AG10803 (cell line): Measurements from ENCODE around the gene CLTCL1.
"Not testable (repeated sequence)": the region's sequence is repeated elsewhere in the genome, so short reads cannot be mapped to it uniquely, and the experiment has no call there.

Experiments
- DNase-seq: peaks from one replicate; pipeline ENCODE4 v3.0.0; 2010; ENCODE audit warnings: low read depth
- H3K4me3 ChIP-seq: 2 replicates; pipeline ENCODE4 v1.5.1; 2011; ENCODE audit warnings: mild to moderate bottlenecking, low read length, control low read depth
- TF ChIP-seq, protein P1 (sequence below): conservative IDR thresholded peaks from 2 replicates; pipeline ENCODE4 v1.5.1; 2011; ENCODE audit warnings: mild to moderate bottlenecking, low read length, control low read depth, inconsistent platforms

CLTCL1 gene

DNA sequence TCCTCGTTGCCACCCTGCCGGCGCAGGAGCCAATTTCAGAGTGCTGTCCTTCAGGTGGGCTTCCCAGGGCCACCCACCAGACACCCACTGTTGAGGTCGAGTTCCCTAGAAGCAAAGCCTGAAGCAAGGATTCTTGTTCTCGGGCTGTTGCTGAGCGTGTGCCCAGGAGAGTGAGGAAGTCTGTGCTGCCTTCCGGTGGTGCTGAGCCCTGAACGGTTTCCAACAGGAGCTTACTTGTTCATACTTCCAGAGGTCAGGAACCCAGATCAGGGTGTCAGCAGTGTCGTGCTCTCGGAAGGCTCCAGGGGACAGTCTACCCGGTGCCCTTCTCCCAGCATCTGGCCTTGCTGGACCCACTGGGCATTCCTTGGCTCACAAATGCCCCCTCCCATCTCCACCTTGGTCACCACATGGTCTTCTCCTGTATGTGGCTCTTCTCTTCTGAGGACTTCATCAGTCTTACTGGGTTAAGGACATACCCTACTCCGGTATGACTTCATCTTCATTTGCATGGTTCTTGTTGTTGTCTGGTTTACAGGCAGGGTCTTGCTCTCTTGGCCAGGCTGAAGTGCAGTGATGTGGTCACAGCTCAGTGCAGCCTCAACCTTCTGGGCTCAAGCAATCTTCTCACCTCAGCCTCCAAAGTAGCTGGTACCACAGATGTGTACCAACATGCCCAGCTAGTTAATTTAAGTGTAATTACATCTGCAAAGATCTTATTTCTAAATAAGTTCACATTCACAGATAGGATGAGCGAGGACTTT is 124.2 kb downstream of the CLTCL1 start:
- TF ChIP-seq, protein P1, sequence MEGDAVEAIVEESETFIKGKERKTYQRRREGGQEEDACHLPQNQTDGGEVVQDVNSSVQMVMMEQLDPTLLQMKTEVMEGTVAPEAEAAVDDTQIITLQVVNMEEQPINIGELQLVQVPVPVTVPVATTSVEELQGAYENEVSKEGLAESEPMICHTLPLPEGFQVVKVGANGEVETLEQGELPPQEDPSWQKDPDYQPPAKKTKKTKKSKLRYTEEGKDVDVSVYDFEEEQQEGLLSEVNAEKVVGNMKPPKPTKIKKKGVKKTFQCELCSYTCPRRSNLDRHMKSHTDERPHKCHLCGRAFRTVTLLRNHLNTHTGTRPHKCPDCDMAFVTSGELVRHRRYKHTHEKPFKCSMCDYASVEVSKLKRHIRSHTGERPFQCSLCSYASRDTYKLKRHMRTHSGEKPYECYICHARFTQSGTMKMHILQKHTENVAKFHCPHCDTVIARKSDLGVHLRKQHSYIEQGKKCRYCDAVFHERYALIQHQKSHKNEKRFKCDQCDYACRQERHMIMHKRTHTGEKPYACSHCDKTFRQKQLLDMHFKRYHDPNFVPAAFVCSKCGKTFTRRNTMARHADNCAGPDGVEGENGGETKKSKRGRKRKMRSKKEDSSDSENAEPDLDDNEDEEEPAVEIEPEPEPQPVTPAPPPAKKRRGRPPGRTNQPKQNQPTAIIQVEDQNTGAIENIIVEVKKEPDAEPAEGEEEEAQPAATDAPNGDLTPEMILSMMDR: no peak
- no peak for DNase-seq
- H3K4me3 ChIP-seq: no peak overlapping the region

DNA sequence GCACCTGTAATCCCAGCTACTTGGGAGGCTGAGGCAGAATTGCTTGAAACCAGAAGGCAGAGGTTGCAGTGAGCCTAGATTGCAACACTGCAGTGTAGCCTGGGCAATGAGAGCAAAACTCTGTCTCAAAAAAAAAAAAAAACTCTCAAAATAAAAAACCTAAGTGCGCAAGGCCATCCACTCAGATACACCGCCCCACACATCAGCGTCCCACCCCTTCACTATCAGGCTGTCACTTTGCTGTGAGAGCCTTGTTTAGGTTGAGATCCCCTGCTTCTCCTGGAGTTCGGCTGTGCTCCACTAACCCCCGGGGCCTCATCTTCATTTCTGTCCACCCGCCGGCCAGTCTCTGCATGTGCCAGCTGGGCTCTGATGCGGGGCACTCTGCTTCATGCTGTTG is 125.1 kb downstream of the CLTCL1 start:
- DNase-seq: no peak
- TF ChIP-seq, protein P1: no peak
- no peak overlapping the region for H3K4me3 ChIP-seq

DNA sequence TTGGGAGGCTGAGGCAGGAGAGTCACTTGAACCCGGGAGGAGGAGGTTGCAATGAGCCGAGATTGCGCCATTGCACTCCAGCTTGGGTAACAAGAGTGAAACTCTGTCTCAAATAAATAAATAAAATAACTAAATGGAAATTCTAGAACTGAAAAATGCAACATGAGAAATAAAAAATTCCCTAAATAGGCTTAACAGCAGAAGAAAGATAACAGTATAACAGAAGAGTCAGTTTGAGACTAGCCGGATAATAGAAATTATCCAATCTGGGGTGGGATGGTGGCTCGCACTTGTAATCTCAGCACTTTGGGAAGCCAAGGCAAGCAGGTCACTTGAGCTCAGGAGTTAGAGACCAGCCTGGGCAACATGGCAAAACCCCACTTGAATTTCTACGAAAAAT is 127.1 kb downstream of the CLTCL1 start:
- TF ChIP-seq, protein P1: no peak
- no peak overlapping the region for H3K4me3 ChIP-seq
- DNase-seq: no peak

DNA sequence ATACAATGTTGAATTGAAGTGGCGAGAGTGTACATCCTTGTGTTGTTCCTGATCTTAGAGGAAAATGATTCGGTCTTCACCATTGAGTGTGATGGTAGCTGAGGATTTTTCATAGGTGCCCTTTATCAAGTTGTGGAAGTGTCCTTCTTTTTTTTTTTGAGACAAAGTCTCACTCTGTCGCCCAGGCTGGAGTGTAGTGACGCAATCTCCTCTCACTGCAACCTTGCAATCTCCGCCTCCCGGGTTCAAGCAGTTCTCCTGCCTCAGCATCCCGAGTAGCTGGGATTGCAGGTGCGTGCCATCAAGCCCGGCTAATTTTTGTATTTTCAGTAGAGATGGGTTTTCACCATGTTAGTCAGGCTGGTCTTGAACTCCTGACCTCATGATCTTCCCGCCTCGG is 132.9 kb downstream of the CLTCL1 start:
- not testable (repeated sequence) for DNase-seq, H3K4me3 ChIP-seq

DNA sequence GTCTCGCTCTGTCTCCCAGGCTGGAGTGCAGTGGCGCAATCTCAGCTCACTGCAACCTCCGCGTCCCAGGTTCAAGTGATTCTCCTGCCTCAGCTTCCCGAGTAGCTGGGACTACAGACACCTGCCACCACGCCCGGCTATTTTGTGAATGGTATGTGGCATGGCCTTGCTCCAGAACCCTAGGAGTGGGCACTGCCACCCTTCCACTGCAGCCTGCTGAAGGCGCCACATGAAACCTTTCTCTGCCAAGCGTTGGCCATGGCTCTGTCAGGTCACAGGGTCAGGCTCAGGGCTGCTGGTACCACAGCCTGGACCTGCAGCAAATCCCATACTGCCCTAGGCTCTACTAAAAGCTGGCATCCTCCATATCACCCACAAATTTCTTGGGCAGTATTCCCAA is 135.4 kb downstream of the CLTCL1 start:
- H3K4me3 ChIP-seq, DNase-seq: not testable (repeated sequence)

DNA sequence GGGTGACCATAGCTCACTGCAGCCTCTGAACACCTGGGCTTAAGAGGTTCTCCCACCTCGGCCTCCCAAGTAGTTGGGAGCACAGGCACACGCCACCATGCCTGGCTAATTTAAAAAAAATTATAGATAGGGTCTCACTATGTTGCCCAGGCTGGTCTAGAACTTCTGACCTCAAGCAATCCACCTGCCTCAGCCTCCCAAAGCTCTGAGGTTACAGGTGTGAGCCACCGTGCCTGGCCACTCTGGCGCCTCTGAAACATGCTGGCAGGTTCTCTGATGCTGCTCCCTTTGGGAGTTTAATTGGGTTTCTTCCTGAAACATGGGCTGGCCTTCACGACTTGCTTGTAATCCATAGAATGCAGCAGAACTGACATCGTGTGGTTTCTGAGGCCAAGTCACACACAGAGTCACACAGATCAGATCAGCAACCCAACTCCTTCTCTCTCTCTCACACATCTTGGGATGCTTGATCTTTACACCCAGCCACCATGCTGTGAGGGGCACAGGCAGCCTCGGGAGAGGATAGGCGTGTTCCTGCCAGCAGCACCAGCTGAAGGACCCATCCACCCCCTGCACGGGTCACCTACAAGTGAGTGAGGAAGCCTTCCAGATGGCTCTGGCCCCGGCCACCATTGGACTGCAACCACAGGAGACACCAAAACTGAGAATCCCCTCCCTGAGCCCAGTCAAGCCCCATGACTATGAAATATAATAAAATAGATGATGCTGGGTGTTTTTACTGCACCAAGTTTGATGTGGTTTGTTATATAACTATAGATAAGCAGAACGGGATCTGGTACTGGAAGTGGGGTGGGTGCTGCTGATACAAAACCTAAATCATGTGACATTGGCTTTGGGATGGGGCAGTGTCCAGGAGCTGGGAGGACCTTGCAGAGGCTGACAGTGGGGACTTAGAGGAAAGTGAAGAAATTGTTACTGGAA is 138.3 kb downstream of the CLTCL1 start:
- no peak overlapping the region for H3K4me3 ChIP-seq
- TF ChIP-seq, protein P1: no peak
- DNase-seq: no peak

DNA sequence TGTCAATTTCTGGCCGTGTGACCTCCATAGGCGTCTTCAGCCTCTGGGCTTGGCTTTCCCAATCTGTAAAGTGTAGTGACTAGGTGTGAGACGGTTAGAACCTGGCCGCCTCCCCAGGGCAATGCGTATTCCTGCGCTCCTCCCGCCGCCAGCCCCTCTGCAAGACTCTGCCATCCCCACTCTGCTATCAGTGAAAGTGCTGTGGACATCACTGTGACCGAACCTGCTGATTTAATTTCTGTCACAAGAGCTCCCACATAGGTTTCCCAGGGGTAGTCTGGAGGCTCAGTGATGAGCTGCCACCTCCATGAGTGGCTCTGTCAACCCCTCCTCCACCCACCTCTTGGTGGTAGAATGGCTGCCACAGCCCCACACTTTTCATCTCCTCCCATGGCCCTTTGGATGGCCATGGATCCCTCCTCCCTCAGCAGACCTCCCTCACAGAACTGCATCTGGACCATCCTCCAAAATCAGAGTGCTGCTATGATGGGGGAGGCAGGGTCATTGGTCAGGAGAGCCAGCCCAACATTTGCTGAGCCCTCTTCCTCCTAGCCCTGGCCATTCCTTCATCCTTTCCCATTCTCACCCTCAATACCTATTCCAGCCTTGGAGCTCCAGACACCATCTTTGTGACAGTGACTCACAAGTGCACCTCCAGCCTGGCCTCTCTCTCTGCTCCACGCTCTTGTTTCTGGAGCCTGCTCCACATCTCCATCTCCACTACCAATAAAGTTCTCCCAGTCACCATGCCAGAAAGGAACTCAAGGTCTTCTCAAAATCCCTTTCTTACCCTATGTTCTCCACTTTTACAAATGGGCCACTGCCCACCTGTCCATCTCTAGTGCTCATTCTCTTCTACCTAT is 140.0 kb downstream of the CLTCL1 start:
- TF ChIP-seq, protein P1: no peak
- no peak overlapping the region for H3K4me3 ChIP-seq
- no peak for DNase-seq
